GM12801 (cell line): ENCODE data around the gene MAGED2.

ENCODE experiments used
- TF ChIP-seq, protein P1 (sequence below): IDR thresholded peaks from one replicate; pipeline ENCODE4 v1.5.1; 2011; ENCODE audit warnings: control low read depth; ENCODE audit not compliant: insufficient read length; ENCODE audit errors: extremely low read depth

Gene MAGED2

DNA sequence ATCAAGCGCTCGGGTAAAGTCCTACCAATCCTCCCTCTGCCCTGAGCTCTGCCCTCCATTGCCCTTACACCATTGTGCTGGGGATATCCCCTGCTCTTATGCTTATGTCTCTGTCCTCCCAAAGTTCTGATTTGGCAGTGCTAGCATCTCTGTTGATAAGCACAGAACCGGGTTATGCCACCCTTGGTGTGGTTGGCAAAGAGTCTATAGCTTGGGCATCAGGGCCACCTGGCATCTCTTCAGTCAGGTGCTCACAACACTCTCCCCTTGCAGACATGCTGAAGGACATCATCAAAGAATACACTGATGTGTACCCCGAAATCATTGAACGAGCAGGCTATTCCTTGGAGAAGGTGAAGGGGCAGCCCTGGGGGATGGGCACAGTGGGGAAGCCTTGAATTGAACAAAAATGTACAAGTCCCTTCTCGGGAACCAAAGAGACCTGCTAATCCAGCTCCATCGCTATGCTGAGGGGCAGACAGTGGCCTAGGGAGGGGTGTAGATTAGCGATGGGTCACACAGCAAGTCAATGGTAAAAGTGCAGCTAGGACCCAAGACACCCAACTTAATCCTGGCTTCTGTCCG, 3.8 kb downstream of the MAGED2 start:
- TF ChIP-seq, protein P1, sequence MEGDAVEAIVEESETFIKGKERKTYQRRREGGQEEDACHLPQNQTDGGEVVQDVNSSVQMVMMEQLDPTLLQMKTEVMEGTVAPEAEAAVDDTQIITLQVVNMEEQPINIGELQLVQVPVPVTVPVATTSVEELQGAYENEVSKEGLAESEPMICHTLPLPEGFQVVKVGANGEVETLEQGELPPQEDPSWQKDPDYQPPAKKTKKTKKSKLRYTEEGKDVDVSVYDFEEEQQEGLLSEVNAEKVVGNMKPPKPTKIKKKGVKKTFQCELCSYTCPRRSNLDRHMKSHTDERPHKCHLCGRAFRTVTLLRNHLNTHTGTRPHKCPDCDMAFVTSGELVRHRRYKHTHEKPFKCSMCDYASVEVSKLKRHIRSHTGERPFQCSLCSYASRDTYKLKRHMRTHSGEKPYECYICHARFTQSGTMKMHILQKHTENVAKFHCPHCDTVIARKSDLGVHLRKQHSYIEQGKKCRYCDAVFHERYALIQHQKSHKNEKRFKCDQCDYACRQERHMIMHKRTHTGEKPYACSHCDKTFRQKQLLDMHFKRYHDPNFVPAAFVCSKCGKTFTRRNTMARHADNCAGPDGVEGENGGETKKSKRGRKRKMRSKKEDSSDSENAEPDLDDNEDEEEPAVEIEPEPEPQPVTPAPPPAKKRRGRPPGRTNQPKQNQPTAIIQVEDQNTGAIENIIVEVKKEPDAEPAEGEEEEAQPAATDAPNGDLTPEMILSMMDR: no peak

DNA sequence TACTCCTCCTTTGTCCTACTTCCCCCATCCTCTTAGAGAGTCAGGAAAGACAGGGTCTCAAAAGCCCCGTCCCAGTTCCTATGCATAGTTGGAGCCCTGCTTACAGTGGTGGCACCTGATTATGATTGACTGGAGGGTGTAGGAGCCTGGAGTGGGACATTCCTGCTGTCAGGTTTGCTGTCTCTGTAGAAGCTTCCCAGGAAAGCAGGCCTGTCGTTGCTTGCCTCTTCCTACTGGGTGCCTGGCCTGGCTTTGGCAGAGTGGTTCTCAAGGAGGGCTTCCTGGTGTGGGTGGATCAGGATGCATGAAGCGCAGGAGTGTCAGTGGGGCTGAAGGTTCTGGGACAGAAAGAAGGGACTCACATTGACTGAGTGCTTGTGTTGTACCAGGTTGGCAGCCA, 4.8 kb downstream of the MAGED2 start:
- TF ChIP-seq, protein P1: no peak

DNA sequence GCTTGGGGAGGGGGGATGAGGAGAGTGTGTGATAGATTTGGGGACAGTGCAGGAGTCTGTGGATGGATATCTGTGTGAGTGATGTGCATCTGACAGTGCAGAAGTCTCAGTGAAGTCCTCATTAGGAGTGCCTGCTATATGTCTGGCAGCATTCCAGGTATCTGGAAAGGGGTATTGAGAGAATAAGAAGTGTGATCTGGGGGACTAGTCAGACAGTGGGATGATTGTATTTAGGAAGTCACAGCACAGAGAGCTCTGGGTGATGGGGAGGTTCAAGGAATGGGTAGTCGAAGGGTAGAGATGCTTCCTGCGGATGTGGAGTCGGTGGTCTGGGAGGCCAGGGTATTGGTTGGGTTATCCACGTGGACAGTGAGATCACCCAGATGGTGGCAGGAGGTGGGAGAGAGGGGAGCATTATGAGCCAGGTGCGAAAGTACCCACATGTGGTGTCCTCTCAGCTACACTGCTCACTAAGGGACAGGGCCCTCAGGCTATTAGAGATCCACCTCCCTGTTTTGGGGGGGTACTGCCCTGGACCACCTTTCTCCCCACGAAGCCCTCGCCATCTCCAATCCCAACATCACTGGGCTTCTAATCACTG, 9.8 kb downstream of the MAGED2 start:
- TF ChIP-seq, protein P1: no peak

DNA sequence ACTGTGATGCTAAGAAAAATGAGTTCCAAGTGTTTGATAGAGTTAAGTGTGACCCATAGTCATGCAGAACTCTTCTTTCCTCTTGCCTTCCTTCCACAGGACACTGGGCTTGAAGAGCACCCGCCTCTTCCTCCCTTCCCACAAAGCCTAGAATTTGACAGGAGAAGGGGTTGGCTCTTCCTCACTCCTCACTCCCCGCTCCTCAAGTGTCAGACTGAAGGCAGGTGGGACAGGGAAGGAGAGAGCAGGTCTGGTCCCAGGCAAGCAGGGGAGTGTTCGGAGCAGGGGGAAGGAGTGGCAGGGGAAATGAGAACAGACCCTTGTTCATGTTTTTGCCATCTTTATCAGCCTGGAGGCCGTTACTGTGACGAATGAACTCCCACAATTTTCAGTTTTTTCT, 10.7 kb downstream of the MAGED2 start:
- TF ChIP-seq, protein P1: no peak

DNA sequence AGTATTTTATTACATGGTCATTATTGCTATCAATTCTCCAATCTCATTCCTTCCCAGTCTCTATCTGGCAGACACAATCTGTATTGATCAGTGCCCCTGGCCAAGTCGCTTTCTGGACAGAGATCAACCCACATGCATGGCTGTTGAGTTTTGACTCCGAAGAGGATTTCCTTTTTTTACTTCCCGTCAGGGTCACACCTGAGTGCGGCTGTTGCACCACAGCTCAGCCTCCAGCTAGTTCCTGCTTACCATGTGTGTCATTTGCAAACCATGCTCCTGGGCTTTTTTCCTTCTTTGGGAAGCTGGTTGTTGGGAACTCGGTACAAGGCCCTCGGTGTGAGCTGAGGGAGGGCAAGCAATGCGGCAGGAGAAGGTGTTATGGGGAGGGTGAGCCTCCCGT, 11.7 kb downstream of the MAGED2 start:
- TF ChIP-seq, protein P1: no peak

DNA sequence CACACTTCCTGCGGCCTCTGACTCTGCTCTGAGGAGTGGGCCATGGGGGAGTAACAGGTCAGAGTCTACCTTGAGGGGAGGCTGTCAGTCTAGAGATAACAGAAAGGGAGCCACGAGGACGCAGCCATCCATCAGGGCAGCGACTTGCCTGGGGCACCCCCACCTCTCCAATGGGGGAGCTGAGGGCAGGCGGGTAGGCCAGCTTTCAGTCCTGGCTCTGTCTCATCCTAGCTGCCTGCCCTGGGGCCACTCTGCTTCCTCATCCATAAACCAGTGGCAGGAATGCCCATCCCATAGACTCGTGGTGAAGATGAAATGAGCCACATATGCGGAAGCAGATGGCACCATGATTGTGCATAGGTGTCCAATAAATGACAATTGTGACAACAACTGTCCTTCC, 13.2 kb downstream of the MAGED2 start:
- TF ChIP-seq, protein P1: no peak

DNA sequence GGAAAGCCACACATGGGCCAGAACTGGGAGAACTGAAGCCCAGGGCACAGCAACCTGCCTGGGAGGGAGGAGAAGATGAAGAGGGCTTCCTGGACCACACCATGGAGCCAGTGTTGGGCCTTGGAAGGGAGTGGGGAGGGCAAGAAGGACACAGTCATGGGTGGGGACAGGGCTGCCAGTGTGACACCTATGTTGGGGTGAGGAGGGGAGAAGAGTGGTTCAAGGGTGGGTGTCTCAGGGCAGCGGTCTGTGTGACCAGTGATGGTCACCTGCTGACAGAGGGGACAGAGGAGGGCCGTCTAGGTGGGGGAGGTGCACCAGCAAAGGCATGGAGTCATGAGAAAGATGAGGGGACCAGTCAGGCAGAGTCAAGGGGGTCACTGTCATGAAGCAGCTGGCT, 13.8 kb downstream of the MAGED2 start:
- TF ChIP-seq, protein P1: no peak
